Endothelial cell of hepatic sinusoid (primary cell): ENCODE measurements around the gene TMEM151B.

Experiments used
- in situ Hi-C: cut with HindIII; loops from 2 replicates; pipeline ENCODE4 v1.10.0; 2017; ENCODE audit warnings: low sequenced_read_pairs

The TMEM151B gene

GRCh38 chr6:44275749-44276648, 5.7 kb downstream of the TMEM151B start:
- in situ Hi-C loops, result no loop called here

GRCh38 chr6:44276667-44277640, 6.7 kb downstream of the TMEM151B start:
- in situ Hi-C loops, result no loop called here

- in situ Hi-C loops, result no loop called here
These were observed 7.5 kb downstream of the TMEM151B start for GRCh38 chr6:44277763-44278162.

DNA sequence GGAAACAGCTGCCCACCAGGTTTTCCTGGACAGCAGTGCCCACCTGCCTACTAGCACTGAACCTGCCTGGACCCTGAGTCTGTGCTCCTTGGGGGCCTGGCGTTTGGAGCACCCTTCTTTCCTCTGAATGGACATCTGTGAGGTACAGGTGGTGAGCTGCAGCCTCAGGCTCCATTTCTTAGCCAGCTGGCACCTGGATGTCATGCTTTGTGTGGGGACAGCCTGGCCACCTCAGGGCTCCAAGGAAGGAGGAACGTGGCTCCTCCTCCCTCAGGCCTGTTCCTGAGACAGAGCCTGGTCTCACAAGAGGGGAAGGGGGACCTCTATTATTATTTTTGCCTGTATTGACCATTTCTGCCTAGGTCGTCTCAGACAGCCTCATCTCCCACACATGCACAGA, 8.1 kb downstream of the TMEM151B start:
- in situ Hi-C loops, result no loop called here

- in situ Hi-C loops, result no loop called here
These were observed 8.8 kb downstream of the TMEM151B start for GRCh38 chr6:44278774-44279697.

DNA sequence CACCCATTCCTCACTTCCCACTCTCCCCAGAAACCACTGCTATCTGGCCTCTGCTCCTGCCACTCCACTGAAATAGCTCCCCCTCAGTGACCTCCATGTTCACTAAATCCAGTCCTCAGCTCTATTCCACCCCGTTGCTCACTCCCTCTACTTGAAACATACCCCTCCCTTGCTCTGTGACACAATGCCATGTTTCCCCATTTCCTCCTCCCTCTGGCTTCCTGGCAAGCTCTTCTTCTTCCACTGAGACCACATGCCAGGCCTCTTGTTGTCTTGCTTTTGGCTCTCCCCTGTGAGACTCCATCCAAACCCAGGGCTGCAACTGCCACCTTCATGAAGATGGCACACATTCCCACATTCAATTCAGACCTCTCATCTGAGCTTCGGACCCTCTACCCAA, 13.9 kb downstream of the TMEM151B start:
- in situ Hi-C loops, result no loop called here

GRCh38 chr6:44284867-44285266, 14.6 kb downstream of the TMEM151B start:
- in situ Hi-C loops, result no loop called here

GRCh38 chr6:44285552-44286284, 15.5 kb downstream of the TMEM151B start:
- in situ Hi-C loops, result no loop called here

- in situ Hi-C loops, result no loop called here
These were observed 16.0 kb downstream of the TMEM151B start for GRCh38 chr6:44286285-44286565.

GRCh38 chr6:44286747-44287146, 16.5 kb downstream of the TMEM151B start:
- in situ Hi-C loops, result no loop called here

- in situ Hi-C loops, result no loop called here
These were observed 19.5 kb downstream of the TMEM151B start for GRCh38 chr6:44289726-44290260.

DNA sequence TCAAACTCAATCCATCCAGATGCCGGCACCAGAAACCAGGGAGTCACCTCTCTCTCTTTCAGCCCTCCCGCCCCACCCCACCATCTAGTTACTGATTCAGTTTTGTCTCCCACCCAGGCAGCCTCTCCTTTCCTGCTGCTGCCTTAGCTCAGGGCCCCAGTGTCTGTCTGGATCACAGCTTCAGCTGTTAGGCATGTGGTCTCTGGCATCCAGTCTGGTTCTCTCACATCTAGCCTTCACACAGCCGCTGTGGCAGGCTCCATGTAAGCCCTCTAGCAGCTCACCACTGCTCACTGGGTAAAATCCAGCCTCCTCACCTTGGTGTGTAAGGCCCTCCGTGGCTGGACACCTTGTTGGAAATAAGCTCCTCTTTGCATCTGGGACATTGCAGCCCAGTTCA, 21.6 kb downstream of the TMEM151B start:
- in situ Hi-C loops, result no loop called here

- in situ Hi-C loops, result no loop called here
These were observed 22.6 kb downstream of the TMEM151B start for GRCh38 chr6:44292661-44293365.

GRCh38 chr6:44294832-44295791, 24.9 kb downstream of the TMEM151B start:
- in situ Hi-C loops, result loop anchor here (5.0 kb wide), 1 partner anchor 42 kb away; no protein-coding TSS in a partner anchor

DNA sequence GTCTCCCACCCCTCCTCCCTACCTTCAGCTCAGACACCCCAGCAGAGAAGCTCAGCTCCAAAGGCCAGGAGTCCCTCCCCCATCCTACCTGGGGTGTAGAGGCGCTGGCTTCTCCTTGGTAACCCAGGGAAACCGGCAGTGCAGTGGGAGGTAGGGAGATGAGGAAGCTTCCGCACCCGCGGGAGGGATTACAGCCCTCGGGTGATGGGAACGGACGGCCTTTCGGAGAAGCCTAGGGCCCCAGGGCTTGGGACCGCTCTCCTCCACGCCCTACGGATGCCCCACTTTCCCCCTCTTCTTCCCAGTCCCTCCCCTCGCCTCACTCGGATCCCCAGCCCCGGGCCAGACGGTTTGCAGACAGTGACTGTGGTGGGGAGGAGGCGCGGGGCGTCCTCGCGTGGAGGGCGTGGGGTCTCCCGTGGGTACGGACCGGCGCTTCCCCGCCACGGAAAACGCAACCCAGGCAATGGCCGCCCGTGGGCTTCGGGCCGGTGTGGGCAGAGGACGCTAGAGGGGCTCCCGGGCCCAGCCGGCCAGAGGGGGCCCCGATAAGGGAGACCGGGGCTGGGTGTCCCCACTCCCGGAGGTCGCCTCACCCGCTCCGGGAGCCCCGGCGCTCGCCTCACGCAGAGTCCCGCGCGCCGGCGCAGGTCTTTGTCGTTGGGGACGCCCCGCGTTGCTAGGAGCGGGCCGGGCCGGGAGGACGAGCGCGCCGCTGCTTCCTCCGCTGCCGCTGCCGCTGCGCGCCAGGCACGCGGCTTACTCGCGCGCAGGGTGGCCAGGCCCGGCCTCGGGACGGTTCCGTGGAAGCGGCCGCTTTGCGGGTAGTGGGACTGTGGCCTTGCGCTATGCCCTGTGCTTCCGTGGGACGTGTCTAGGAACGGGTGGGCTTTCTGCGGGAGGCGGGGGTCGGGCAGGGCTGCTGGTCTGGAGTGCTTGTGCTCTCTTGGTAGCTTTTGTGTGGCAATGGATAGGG, 27.1 kb downstream of the TMEM151B start:
- in situ Hi-C loops, result loop anchor here (5.0 kb wide), 1 partner anchor 40 kb away; no protein-coding TSS in a partner anchor

DNA sequence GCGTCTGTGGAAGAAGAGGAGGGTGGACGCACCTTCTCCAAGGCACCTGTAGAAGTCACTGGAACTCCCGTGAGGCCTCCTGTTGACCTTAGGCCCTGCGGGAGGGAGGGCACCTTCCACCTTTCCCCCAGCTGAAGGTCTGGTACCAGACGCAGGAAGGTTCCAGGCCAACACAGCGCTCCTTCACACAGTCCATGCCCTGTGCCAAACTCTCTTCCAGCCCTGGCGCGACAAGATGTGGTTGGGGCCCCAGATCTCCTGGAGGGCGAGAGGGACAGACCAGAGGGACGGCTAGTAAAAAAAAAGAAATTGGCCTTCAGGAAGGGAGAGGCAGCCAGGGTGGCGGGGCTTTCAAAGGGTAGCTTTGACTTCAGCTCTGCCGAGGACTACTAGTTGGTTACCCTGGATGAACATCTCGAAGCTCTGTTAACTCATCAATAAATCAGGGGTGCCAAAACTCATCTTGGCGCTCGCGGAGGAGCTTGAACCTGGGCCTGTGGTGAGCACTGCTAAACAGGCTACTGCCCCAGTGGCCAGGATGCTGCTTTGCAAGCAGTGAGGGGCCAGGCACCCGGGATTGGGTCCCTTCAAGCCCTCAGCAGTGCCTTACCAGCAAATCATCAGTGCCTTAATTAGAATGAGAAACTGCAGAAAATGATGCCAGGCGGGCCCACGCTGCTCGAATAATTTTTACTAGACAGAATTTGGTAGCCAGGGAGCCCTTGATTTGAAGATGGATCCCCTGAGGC, 28.0 kb downstream of the TMEM151B start:
- in situ Hi-C loops, result loop anchor here (5.0 kb wide), 1 partner anchor 39 kb away; no protein-coding TSS in a partner anchor
